GM13977 (cell line): ENCODE measurements around the gene DDI1.

ENCODE experiments used
- DNase-seq: peaks from one replicate; pipeline ENCODE4 v3.0.0; 2012; ENCODE audit warnings: low spot score
- CTCF ChIP-seq: IDR thresholded peaks from 2 replicates; pipeline ENCODE4 v1.5.1; 2012; ENCODE audit warnings: mild to moderate bottlenecking, control low read depth; ENCODE audit not compliant: insufficient read depth; ENCODE audit errors: extremely low read depth, missing control alignments
- in situ Hi-C: fragments of 300-500 bp; cut with MboI; formaldehyde crosslinking; loops from one replicate; pipeline ENCODE4 v1.12.0; 2022; ENCODE audit warnings: low sequenced_read_pairs, low pct_unique_long_range_greater_than_20kb, mixed read lengths, inconsistent platforms; ENCODE audit not compliant: unreplicated experiment

Gene DDI1

GRCh38 chr11:104049116-104049515 is 12.7 kb downstream of the DDI1 start:
- no peak for TF ChIP-seq CTCF
- no peak for DNase-seq
- in situ Hi-C loops, result no loop called here

GRCh38 chr11:104051778-104052177 is 15.3 kb downstream of the DDI1 start:
- TF ChIP-seq CTCF, result no peak
- in situ Hi-C loops, result no loop called here
- no peak for DNase-seq

GRCh38 chr11:104053743-104054478 is 17.5 kb downstream of the DDI1 start:
- DNase-seq, result no peak
- no peak for TF ChIP-seq CTCF
- in situ Hi-C loops, result no loop called here

GRCh38 chr11:104054911-104055529 is 18.6 kb downstream of the DDI1 start:
- no peak for TF ChIP-seq CTCF
- in situ Hi-C loops, result no loop called here
- no peak for DNase-seq

GRCh38 chr11:104055596-104055995 is 19.2 kb downstream of the DDI1 start:
- in situ Hi-C loops, result no loop called here
- no peak for DNase-seq
- TF ChIP-seq CTCF, result no peak

GRCh38 chr11:104057908-104058307 is 21.5 kb downstream of the DDI1 start:
- TF ChIP-seq CTCF, result no peak
- DNase-seq, result no peak
- in situ Hi-C loops, result no loop called here
